ENCODE results near the gene SLC17A9. TPM values are rescaled to one million over a fixed set of nuclear protein-coding genes. Genes with fewer than 3 reads are reported as not detected.

Gene SLC17A9
- total and polyA plus RNA-seq, 10 donors: 18.8 to 95.3 (median 34.2) TPM

- no peaks in the 10 kb centered on the region for H3K9me3 ChIP-seq
- TF ChIP-seq CTCF (IDR thresholded peaks at IDR 0.05 in 8 of 11, conservative IDR thresholded peaks at IDR 0.05 in 3 of 11): no peak
- TF ChIP-seq POLR2A (IDR thresholded peaks at IDR 0.05): no peak
- TF ChIP-seq POLR2AphosphoS5 (IDR thresholded peaks at IDR 0.05): no peak
- no peak overlapping the region for H3K4me3 ChIP-seq
- peaks cover 0 to 96% (median 90%) of the 10 kb centered on the region in 7 donors for H3K27me3 ChIP-seq (replicated peaks in 1 of 7)
- 68 to 78% (median 72%) methylated on average over 7 to 9 of the region's 9 CpGs for WGBS, 5 donors
- H3K36me3 ChIP-seq: no peaks in the 10 kb centered on the region
- H3K4me1 ChIP-seq: peaks cover 5 to 57% (median 36%) of the 10 kb centered on the region in 6 donors
- intact Hi-C loops (cut with DNase I; ENCODE audit: low total_unique reads): no loop called here
- no peak overlapping the region for H3K27ac ChIP-seq
- no peak for DNase-seq
Measured at GRCh38 chr20:62975812-62976508, 23.5 kb downstream of the SLC17A9 start.

- Histone ChIP-seq H3K36me3 (no peaks in the 10 kb centered on the region), H3K9me3 (no peaks in the 10 kb centered on the region), H3K4me3 (peak overlapping the region in 2 of 8 donors; percentile 25 to 62), H3K4me1 (peaks cover 5 to 66% (median 44%) of the 10 kb centered on the region in 6 donors), H3K27ac (no peak overlapping the region), H3K27me3 (replicated peaks in 1 of 7) (peaks cover 0 to 97% (median 94%) of the 10 kb centered on the region in 7 donors)
- intact Hi-C loops (cut with DNase I; ENCODE audit: low total_unique reads): no loop called here
- no peak for DNase-seq
- no peak for TF ChIP-seq CTCF (IDR thresholded peaks at IDR 0.05 in 8 of 11, conservative IDR thresholded peaks at IDR 0.05 in 3 of 11)
- TF ChIP-seq POLR2AphosphoS5 (IDR thresholded peaks at IDR 0.05): no peak
- no peak for TF ChIP-seq POLR2A (IDR thresholded peaks at IDR 0.05)
- WGBS, 5 donors: 81 to 88% (median 86%) methylated on average over 10 to 16 of the region's 16 CpGs
Measured at GRCh38 chr20:62976886-62977285, 24.4 kb downstream of the SLC17A9 start.

- H3K27me3 ChIP-seq (replicated peaks in 1 of 7): peaks cover 0 to 100% (median 96%) of the 10 kb centered on the region in 7 donors
- DNase-seq: peak; percentile 87
- H3K4me3 ChIP-seq: peak overlapping the region in 4 of 8 donors; percentile 6 to 62 (median 16)
- no peaks in the 10 kb centered on the region for H3K36me3 ChIP-seq
- no peaks in the 10 kb centered on the region for H3K9me3 ChIP-seq
- 34 to 38% (median 37%) methylated on average over 11 to 38 of the region's 38 CpGs for WGBS, 5 donors
- intact Hi-C loops (cut with DNase I; ENCODE audit: low total_unique reads): no loop called here
- peak overlapping the region in 1 of 8 donors; percentile 46 for H3K27ac ChIP-seq
- peaks cover under 1 to 65% (median 42%) of the 10 kb centered on the region in 6 donors for H3K4me1 ChIP-seq
- TF ChIP-seq POLR2AphosphoS5 (IDR thresholded peaks at IDR 0.05) (peak in 2 of 3 donors; percentile 33 to 53), POLR2A (IDR thresholded peaks at IDR 0.05) (no peak), CTCF (IDR thresholded peaks at IDR 0.05 in 8 of 11, conservative IDR thresholded peaks at IDR 0.05 in 3 of 11) (no peak)
Measured at GRCh38 chr20:62977613-62978560, 25.4 kb downstream of the SLC17A9 start.

All from spleen (tissue), 11 donors.